GM12891 (cell line): ENCODE data around the gene STX2.

Source experiments
- POLR2A ChIP-seq: IDR thresholded peaks from 2 replicates; pipeline ENCODE4 v1.6.1; 2011; ENCODE audit warnings: low read depth, low read length, control low read depth
- POLR2AphosphoS5 ChIP-seq: IDR thresholded peaks from 2 replicates; pipeline ENCODE4 v1.6.1; 2011; ENCODE audit warnings: low read depth, low read length, control low read depth

GRCh38 chr12:130764475-130765185 is 74.4 kb downstream of the STX2 start:
- TF ChIP-seq POLR2AphosphoS5 (no peak), POLR2A (no peak)
